SK-N-SH (cell line): ENCODE results near the gene PSTPIP2. TPM values are rescaled to one million over a fixed set of nuclear protein-coding genes. Genes with fewer than 3 reads are reported as not detected.

Experiments
- ELF1 ChIP-seq: IDR thresholded peaks from 2 replicates; pipeline ENCODE4 v1.4.0; 2012
- EP300 ChIP-seq, 2 experiments: IDR thresholded peaks; 2 replicates each; pipeline versions ENCODE4 v1.4.0 to v1.6.1; 2012; ENCODE audit warnings: borderline replicate concordance in 1 of 2, low read depth in 1 of 2, low read length in 1 of 2
- EZH2phosphoT487 ChIP-seq: fragments of 200-600 bp; sonication (generic); IDR thresholded peaks from 2 replicates; pipeline ENCODE4 v1.6.1; 2017; ENCODE audit warnings: low read depth, mixed run types, mild to moderate bottlenecking, antibody characterized with exemption, moderate library complexity, borderline replicate concordance
- FOSL2 ChIP-seq: IDR thresholded peaks from 2 replicates; pipeline ENCODE4 v1.4.0; 2012; ENCODE audit warnings: low read depth, mild to moderate bottlenecking, moderate library complexity, borderline replicate concordance
- FOXM1 ChIP-seq: IDR thresholded peaks from 2 replicates; pipeline ENCODE4 v1.4.0; 2012; ENCODE audit warnings: low read depth, mild to moderate bottlenecking
- GABPA ChIP-seq: IDR thresholded peaks from 2 replicates; pipeline ENCODE4 v1.4.0; 2012; ENCODE audit warnings: low read depth, mild to moderate bottlenecking
- JUND ChIP-seq: IDR thresholded peaks from 2 replicates; pipeline ENCODE4 v1.4.0; 2012
- MEF2A ChIP-seq: IDR thresholded peaks from 2 replicates; pipeline ENCODE4 v1.4.0; 2012; ENCODE audit warnings: low read depth, borderline replicate concordance
- NFIC ChIP-seq: IDR thresholded peaks from 2 replicates; pipeline ENCODE4 v1.4.0; 2012; ENCODE audit warnings: borderline replicate concordance
- NRF1 ChIP-seq: IDR thresholded peaks from 2 replicates; pipeline ENCODE4 v1.6.1; 2012; ENCODE audit warnings: low read depth, mild to moderate bottlenecking, low read length
- RCOR1 ChIP-seq: fragments of 150-350 bp; IDR thresholded peaks from 2 replicates; pipeline ENCODE4 v1.6.1; 2017; ENCODE audit warnings: antibody characterized with exemption, low read length
- RXRA ChIP-seq: IDR thresholded peaks from 2 replicates; pipeline ENCODE4 v1.4.0; 2012; ENCODE audit warnings: low read depth, mild to moderate bottlenecking, borderline replicate concordance
- SIN3A ChIP-seq: IDR thresholded peaks from 2 replicates; pipeline ENCODE4 v1.6.1; 2012; ENCODE audit warnings: low read depth, mild to moderate bottlenecking, low read length, moderate library complexity, borderline replicate concordance
- TAF1 ChIP-seq: IDR thresholded peaks from 2 replicates; pipeline ENCODE4 v1.6.1; 2012; ENCODE audit warnings: low read depth, mild to moderate bottlenecking, low read length, moderate library complexity, borderline replicate concordance
- TCF12 ChIP-seq: IDR thresholded peaks from 2 replicates; pipeline ENCODE4 v1.4.0; 2012
- TEAD4 ChIP-seq: IDR thresholded peaks from 2 replicates; pipeline ENCODE4 v1.4.0; 2012; ENCODE audit warnings: mild to moderate bottlenecking, borderline replicate concordance; ENCODE audit not compliant: insufficient read depth
- polyA plus RNA-seq, 3 experiments: library from polyadenylated mRNA; depleted of rRNA; stranded (reverse); fragments of >200 nt; gene quantifications; 2 replicates each; pipeline ENCODE4 v1.2.3, GENCODE V29; 2012
- TF ChIP-seq, protein P1 (sequence below): fragments of 150-350 bp; IDR thresholded peaks from 2 replicates; pipeline ENCODE4 v1.6.1; 2016; ENCODE audit warnings: mild to moderate bottlenecking, low read depth, low read length
- TF ChIP-seq, protein P2 (sequence below): IDR thresholded peaks from 2 replicates; pipeline ENCODE4 v1.4.0; 2012; ENCODE audit warnings: low read depth
- TF ChIP-seq, protein P3 (sequence below): fragments of 200-600 bp; sonication (generic); IDR thresholded peaks from 2 replicates; pipeline ENCODE4 v1.6.1; 2017; ENCODE audit warnings: antibody characterized with exemption, mild to moderate bottlenecking, moderate library complexity
- TF ChIP-seq, protein P4 (sequence below): fragments of 150-350 bp; IDR thresholded peaks from 2 replicates; pipeline ENCODE4 v1.6.1; 2017; ENCODE audit warnings: antibody characterized with exemption, low read length, low read depth, borderline replicate concordance
- TF ChIP-seq, protein P5 (sequence below): IDR thresholded peaks from 2 replicates; pipeline ENCODE4 v1.4.0; 2012; ENCODE audit warnings: low read depth, borderline replicate concordance

The PSTPIP2 gene
- polyA plus RNA-seq, 1 of the 3 experiments (the other 2 are of a cell fraction), result 9.5 TPM

DNA sequence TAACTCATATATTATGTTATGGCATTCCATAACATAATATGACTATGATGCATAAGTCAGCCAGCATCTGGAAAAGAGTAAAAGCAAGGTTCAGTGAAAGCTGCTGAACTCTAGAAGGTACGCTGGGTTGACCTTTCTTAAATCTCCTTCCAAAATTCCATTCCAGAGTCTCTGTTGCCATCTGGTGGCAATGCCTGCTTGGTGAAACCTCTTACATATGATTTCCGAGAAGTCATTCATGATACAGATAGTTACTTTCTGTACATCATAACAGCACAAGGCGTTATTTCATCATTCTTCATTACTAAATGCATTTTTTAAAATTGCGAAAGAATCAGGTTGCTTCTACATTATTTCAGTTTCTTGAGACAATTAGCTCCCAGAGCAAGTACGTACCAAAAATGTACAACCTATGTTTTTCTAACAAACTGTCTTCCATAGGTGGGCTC lies 97.9 kb downstream of the PSTPIP2 start (continued):
- TF ChIP-seq TEAD4 (no peak), NFIC (no peak), ELF1 (no peak), TCF12 (peak; percentile 18; the same call in 1 of the 2 replicates), RCOR1 (no peak), EP300 (IDR thresholded peaks at IDR 0.05; ENCODE audit: borderline replicate concordance in 1 of 2, low read depth in 1 of 2, low read length in 1 of 2) (no peak), JUND (no peak), RXRA (0 out of 2 replicates have a peak, but pooled peaks have one; percentile 52), NRF1 (0 out of 2 replicates have a peak, but pooled peaks have one; percentile 4), FOSL2 (no peak), SIN3A (no peak), GABPA (no peak), MEF2A (no peak), FOXM1 (no peak), TAF1 (no peak), EZH2phosphoT487 (no peak)
- TF ChIP-seq, protein P1, sequence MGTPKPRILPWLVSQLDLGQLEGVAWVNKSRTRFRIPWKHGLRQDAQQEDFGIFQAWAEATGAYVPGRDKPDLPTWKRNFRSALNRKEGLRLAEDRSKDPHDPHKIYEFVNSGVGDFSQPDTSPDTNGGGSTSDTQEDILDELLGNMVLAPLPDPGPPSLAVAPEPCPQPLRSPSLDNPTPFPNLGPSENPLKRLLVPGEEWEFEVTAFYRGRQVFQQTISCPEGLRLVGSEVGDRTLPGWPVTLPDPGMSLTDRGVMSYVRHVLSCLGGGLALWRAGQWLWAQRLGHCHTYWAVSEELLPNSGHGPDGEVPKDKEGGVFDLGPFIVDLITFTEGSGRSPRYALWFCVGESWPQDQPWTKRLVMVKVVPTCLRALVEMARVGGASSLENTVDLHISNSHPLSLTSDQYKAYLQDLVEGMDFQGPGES, result no peak
- TF ChIP-seq, protein P2, sequence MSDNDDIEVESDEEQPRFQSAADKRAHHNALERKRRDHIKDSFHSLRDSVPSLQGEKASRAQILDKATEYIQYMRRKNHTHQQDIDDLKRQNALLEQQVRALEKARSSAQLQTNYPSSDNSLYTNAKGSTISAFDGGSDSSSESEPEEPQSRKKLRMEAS, result peak; percentile 27; the same call in 1 of the 2 replicates
- TF ChIP-seq, protein P3, sequence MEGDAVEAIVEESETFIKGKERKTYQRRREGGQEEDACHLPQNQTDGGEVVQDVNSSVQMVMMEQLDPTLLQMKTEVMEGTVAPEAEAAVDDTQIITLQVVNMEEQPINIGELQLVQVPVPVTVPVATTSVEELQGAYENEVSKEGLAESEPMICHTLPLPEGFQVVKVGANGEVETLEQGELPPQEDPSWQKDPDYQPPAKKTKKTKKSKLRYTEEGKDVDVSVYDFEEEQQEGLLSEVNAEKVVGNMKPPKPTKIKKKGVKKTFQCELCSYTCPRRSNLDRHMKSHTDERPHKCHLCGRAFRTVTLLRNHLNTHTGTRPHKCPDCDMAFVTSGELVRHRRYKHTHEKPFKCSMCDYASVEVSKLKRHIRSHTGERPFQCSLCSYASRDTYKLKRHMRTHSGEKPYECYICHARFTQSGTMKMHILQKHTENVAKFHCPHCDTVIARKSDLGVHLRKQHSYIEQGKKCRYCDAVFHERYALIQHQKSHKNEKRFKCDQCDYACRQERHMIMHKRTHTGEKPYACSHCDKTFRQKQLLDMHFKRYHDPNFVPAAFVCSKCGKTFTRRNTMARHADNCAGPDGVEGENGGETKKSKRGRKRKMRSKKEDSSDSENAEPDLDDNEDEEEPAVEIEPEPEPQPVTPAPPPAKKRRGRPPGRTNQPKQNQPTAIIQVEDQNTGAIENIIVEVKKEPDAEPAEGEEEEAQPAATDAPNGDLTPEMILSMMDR, result peak; percentile 91
- TF ChIP-seq, protein P4, sequence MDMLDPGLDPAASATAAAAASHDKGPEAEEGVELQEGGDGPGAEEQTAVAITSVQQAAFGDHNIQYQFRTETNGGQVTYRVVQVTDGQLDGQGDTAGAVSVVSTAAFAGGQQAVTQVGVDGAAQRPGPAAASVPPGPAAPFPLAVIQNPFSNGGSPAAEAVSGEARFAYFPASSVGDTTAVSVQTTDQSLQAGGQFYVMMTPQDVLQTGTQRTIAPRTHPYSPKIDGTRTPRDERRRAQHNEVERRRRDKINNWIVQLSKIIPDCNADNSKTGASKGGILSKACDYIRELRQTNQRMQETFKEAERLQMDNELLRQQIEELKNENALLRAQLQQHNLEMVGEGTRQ, result no peak
- TF ChIP-seq, protein P5, sequence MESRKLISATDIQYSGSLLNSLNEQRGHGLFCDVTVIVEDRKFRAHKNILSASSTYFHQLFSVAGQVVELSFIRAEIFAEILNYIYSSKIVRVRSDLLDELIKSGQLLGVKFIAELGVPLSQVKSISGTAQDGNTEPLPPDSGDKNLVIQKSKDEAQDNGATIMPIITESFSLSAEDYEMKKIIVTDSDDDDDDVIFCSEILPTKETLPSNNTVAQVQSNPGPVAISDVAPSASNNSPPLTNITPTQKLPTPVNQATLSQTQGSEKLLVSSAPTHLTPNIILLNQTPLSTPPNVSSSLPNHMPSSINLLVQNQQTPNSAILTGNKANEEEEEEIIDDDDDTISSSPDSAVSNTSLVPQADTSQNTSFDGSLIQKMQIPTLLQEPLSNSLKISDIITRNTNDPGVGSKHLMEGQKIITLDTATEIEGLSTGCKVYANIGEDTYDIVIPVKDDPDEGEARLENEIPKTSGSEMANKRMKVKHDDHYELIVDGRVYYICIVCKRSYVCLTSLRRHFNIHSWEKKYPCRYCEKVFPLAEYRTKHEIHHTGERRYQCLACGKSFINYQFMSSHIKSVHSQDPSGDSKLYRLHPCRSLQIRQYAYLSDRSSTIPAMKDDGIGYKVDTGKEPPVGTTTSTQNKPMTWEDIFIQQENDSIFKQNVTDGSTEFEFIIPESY, result no peak
